Gastrocnemius medialis (tissue), 4 donors: Measurements from ENCODE around the gene SS18. TPM values are rescaled to one million over a fixed set of nuclear protein-coding genes. Genes with fewer than 3 reads are reported as not detected.

ENCODE experiments used
- ATAC-seq, 2 donors: fragments of 150-250 bp; one replicate each; pipeline ENCODE4 v1.9.1; 2016
- DNase-seq, 2 donors: peaks; one replicate each; pipeline ENCODE4 v3.0.0-alpha.2; 2019
- H3K27ac ChIP-seq, 4 donors: fragments of 200-600 bp; sonication (generic); 1 replicate in 1 of 4; 2 replicates in 3 of 4; pipeline ENCODE4 v1.5.1; 2016 to 2018; ENCODE audit warnings: mild to moderate bottlenecking in 2 of 4, moderate library complexity in 1 of 4
- H3K27me3 ChIP-seq, 3 donors: fragments of 200-600 bp; sonication (generic) in 2 of 3; 1 replicate in 1 of 3; 2 replicates in 2 of 3; pipeline versions ENCODE4 v1.5.1 to v1.6.0; 2016 to 2019; ENCODE audit warnings: mild to moderate bottlenecking in 1 of 3, moderate library complexity in 1 of 3
- H3K36me3 ChIP-seq, 2 donors: fragments of 200-600 bp; sonication (generic) in 1 of 2; one replicate each; pipeline ENCODE4 v1.5.1; 2017 to 2018
- H3K4me1 ChIP-seq, 2 donors: fragments of 200-600 bp; sonication (generic) in 1 of 2; one replicate each; pipeline ENCODE4 v1.5.1; 2016 to 2017; ENCODE audit warnings: mild to moderate bottlenecking in 2 of 2
- H3K4me3 ChIP-seq, 4 donors: fragments of 200-600 bp; sonication (generic) in 3 of 4; 1 replicate in 1 of 4; 2 replicates in 3 of 4; pipeline ENCODE4 v1.5.1; 2016 to 2019; ENCODE audit warnings: mild to moderate bottlenecking in 2 of 4
- H3K9me3 ChIP-seq, 3 donors: fragments of 200-600 bp; sonication (generic) in 2 of 3; 1 replicate in 1 of 3; 2 replicates in 2 of 3; pipeline ENCODE4 v1.5.1; 2016 to 2019
- CTCF ChIP-seq, 5 experiments: fragments of 450-650 bp in 3 of 5; fragments of 200-600 bp in 2 of 5; sonication (generic) in 2 of 5; IDR thresholded peaks in 4 of 5; conservative IDR thresholded peaks in 1 of 5; 1 replicate in 4 of 5; 2 replicates in 1 of 5; pipeline ENCODE4 v1.5.1; 2016 to 2019; ENCODE audit warnings: antibody characterized with exemption in 5 of 5, mild to moderate bottlenecking in 3 of 5, moderate library complexity in 3 of 5
- POLR2A ChIP-seq, 2 donors: fragments of 450-650 bp; IDR thresholded peaks; one replicate each; pipeline ENCODE4 v1.6.1; 2017; ENCODE audit warnings: antibody characterized with exemption in 2 of 2, mild to moderate bottlenecking in 2 of 2, moderate library complexity in 2 of 2
- in situ Hi-C, 4 donors: fragments of 200-750 bp; cut with MboI; loops; one replicate each; pipeline versions ENCODE4 v1.15.0 to v1.8.0; 2017; ENCODE audit warnings: low sequenced_read_pairs in 4 of 4
- intact Hi-C: fragments of 100-400 bp; cut with DNase I; formaldehyde crosslinking; loops from one replicate; pipeline ENCODE4 v1.15.1; 2023; ENCODE audit warnings: low total_unique reads
- total RNA-seq, 4 donors: library from RNA; depleted of rRNA; stranded (reverse); fragments of >200 nt; gene quantifications; one replicate each; pipeline versions ENCODE4 v1.1.0 to v1.2.3, GENCODE V29; 2016

SS18 gene
- total RNA-seq, 4 donors from 2014 or later: 17.3 to 25.7 (median 21.6) TPM

GRCh38 chr18:26089293-26090129 is 902 bp downstream of the SS18 start:
- no peak for TF ChIP-seq POLR2A (IDR thresholded peaks at IDR 0.05)
- TF ChIP-seq CTCF (IDR thresholded peaks at IDR 0.05 in 4 of 5, conservative IDR thresholded peaks at IDR 0.05 in 1 of 5): no peak
- intact Hi-C loops (loop anchor here (2.0 to 10.0 kb wide), 2 partner anchors 137 to 565 kb away; partner anchors contain the start of gene TAF4B), in situ Hi-C loops (no loop called here)
- no peak for DNase-seq
- H3K27me3 ChIP-seq: no peaks in the 10 kb centered on the region
- ATAC-seq: no peak
- H3K4me1 ChIP-seq: peaks cover 19 to 21% of the 10 kb centered on the region in 2 donors
- H3K27ac ChIP-seq: peak overlapping the region; percentile 89 to 92 (median 91)
- H3K9me3 ChIP-seq: no peaks in the 10 kb centered on the region
- H3K4me3 ChIP-seq: peak overlapping the region; percentile 79 to 94 (median 85)
- peaks cover 0 to 25% of the 10 kb centered on the region in 2 donors for H3K36me3 ChIP-seq

GRCh38 chr18:26088487-26088886 is 1.9 kb downstream of the SS18 start:
- no peak for TF ChIP-seq POLR2A (IDR thresholded peaks at IDR 0.05)
- TF ChIP-seq CTCF (IDR thresholded peaks at IDR 0.05 in 4 of 5, conservative IDR thresholded peaks at IDR 0.05 in 1 of 5): no peak
- Histone ChIP-seq H3K27me3 (no peaks in the 10 kb centered on the region), H3K36me3 (peaks cover 0 to 35% of the 10 kb centered on the region in 2 donors), H3K9me3 (no peaks in the 10 kb centered on the region), H3K4me1 (peaks cover 19 to 21% of the 10 kb centered on the region in 2 donors), H3K4me3 (peak overlapping the region in 1 of 4 donors; percentile 94), H3K27ac (no peak overlapping the region)
- DNase-seq (no peak), ATAC-seq (no peak)
- in situ Hi-C loops (no loop called here), intact Hi-C loops (no loop called here)

- H3K27ac ChIP-seq: no peak overlapping the region
- H3K4me3 ChIP-seq: no peak overlapping the region
- intact Hi-C loops (no loop called here), in situ Hi-C loops (no loop called here)
- H3K36me3 ChIP-seq: peaks cover 0 to 45% of the 10 kb centered on the region in 2 donors
- H3K27me3 ChIP-seq: no peaks in the 10 kb centered on the region
- no peak for ATAC-seq
- TF ChIP-seq CTCF (IDR thresholded peaks at IDR 0.05 in 4 of 5, conservative IDR thresholded peaks at IDR 0.05 in 1 of 5) (no peak), POLR2A (IDR thresholded peaks at IDR 0.05) (no peak)
- no peaks in the 10 kb centered on the region for H3K9me3 ChIP-seq
- no peak for DNase-seq
- peaks cover 19 to 21% of the 10 kb centered on the region in 2 donors for H3K4me1 ChIP-seq
Measured at GRCh38 chr18:26086959-26087358, 3.5 kb downstream of the SS18 start.

- H3K27ac ChIP-seq: no peak overlapping the region
- no peaks in the 10 kb centered on the region for H3K27me3 ChIP-seq
- intact Hi-C loops (no loop called here), in situ Hi-C loops (no loop called here)
- peaks cover 19 to 21% of the 10 kb centered on the region in 2 donors for H3K4me1 ChIP-seq
- DNase-seq (no peak), ATAC-seq (no peak)
- no peaks in the 10 kb centered on the region for H3K9me3 ChIP-seq
- TF ChIP-seq CTCF (IDR thresholded peaks at IDR 0.05 in 4 of 5, conservative IDR thresholded peaks at IDR 0.05 in 1 of 5) (no peak), POLR2A (IDR thresholded peaks at IDR 0.05) (no peak)
- no peak overlapping the region for H3K4me3 ChIP-seq
- peaks cover 0 to 48% of the 10 kb centered on the region in 2 donors for H3K36me3 ChIP-seq
Measured at GRCh38 chr18:26085056-26085455, 5.4 kb downstream of the SS18 start.
